GM18868 (cell line): ENCODE measurements around the gene ABCC3.
"Not testable (repeated sequence)": the region's sequence is repeated elsewhere in the genome, so short reads cannot be mapped to it uniquely, and the experiment has no call there.

Source experiments
- ATAC-seq: cut with Tn5 transposase; IDR thresholded peaks from one replicate; pipeline ENCODE4 v1.9.1; 2021; ENCODE audit warnings: mild to moderate bottlenecking, moderate library complexity; ENCODE audit not compliant: unreplicated experiment

ABCC3 gene

DNA sequence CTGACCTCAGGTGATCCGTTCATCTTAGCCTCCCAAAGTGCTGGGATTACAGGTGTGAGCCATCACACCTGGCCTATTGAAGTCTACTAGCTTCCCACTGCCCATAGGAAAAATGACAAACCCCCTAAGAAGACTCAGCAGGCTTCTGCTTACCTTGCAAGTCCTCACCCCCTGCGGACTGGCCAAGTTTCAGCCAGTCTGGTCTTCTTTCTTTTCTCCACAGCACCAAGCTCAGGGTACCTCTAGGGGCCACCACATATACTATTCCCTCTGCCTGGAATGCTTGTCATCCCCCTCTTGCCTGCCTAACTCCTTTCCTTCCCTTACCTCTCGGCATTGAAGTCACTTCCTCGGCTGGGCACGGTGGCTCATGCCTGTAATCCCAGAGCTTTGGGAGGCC, 31.2 kb downstream of the ABCC3 start:
- no peak for ATAC-seq

DNA sequence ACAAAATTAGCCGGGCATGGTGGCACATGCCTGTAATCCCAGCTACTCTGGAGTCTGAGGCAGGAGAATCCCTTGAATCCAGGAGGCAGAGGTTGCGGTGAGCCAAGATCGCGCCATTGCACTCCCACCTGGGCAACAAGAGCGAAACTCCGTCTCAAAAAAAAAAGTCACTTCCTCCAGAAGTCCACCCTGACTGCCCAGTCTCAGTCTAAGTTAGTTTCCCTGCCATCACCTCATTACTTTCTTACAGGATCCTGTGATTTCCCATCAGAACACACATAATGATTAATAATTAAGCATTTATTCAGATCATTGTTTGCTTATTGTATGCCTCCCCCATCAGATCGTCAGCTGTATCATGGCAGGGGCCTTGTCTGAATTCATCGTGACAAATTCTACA, 31.6 kb downstream of the ABCC3 start:
- ATAC-seq = no peak

DNA sequence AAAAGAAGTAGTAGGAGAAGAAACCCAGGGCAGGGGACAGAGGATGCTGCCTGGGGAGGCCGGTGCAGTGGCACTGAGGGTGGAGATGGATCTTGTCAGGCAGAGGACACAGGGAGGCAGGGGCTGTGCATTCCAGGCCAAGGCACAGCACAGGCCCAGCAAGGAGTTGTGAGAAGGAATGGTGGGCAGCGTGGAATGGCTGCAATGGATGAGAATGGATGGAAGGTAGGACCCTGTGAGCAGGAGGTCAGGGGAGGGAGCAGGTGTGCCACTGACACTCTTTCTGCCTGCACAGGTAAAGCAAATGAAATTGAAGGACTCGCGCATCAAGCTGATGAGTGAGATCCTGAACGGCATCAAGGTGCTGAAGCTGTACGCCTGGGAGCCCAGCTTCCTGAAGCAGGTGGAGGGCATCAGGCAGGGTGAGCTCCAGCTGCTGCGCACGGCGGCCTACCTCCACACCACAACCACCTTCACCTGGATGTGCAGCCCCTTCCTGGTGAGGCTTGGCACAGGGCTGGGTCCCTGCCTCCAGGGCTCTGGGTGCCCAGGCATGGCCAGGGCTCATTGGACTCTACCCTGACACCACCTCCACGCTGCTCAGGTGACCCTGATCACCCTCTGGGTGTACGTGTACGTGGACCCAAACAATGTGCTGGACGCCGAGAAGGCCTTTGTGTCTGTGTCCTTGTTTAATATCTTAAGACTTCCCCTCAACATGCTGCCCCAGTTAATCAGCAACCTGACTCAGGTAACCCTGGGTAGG, 32.8 kb downstream of the ABCC3 start:
- ATAC-seq = no peak

DNA sequence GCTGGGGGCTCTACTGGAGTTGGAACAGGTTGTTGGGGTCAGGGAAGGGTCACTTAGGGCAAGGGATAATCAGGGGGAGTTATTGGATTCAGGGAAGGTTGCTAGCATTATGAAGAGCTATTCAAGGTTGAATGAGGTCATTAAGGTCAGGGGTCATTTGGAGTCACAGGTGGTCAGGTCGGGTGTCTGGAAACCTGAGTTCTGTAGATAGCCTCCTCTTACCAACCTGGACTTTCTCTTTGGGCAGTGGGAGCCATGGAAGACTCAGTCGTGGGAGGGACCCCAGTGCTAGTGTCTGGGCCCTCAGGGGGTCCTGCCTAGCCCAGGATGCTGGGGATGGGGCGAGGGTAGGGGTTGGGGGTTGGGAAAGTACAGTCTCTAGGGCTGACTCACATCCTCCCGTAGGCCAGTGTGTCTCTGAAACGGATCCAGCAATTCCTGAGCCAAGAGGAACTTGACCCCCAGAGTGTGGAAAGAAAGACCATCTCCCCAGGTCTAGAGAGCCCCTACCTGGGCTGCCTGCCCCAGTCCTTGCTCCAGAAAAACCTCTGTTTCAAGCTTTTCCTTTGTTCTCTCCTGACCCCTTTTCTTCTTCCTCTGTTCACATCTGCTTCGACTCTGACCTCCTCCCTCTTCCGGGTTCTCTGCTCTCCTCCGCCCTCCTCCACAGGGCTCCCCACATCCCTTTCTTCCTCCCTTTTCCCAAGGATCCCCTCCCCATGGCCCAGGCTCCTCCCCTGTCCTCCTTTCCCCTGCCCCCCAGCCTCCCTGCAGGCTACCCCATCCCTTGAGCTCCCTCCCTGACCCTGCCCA, 33.5 kb downstream of the ABCC3 start:
- ATAC-seq = no peak

DNA sequence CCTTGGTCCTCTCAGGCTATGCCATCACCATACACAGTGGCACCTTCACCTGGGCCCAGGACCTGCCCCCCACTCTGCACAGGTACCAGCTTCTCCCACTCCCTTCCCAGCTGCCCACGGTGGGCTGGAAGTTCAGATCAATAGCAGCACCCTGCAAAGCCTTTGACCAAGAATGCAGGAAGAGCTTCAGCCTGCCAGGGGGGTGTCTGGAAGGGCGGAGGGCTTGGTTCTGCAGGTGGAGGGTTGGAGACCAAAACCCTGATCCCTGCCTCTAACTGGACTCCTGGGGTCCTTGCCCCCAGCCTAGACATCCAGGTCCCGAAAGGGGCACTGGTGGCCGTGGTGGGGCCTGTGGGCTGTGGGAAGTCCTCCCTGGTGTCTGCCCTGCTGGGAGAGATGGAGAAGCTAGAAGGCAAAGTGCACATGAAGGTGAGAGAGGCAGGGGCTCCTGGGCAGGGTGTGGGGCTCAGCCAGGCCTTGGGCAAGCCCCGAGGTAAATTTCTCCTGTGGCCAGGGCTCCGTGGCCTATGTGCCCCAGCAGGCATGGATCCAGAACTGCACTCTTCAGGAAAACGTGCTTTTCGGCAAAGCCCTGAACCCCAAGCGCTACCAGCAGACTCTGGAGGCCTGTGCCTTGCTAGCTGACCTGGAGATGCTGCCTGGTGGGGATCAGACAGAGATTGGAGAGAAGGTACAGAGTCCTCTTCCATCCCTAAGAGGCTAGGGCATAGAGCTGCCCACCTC, 34.3 kb downstream of the ABCC3 start:
- ATAC-seq = no peak

DNA sequence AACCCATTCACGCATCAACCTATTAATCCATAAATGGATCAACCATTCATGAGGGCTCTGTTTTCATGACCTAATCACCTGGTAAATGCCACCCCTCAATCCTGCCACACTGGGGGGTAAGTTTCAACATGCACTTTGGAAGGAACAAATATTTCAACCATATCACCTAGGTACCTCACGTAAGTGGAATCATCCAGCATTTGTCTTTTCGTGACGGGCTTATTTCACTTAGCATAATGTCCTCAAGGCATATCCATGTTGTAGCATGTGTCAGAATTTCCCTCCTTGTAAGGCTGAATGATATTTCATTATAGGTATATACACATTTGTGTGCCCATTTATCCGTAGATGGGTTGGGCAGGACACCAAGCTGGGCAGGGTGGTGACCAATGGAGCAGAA, 37.4 kb downstream of the ABCC3 start:
- ATAC-seq = no peak

DNA sequence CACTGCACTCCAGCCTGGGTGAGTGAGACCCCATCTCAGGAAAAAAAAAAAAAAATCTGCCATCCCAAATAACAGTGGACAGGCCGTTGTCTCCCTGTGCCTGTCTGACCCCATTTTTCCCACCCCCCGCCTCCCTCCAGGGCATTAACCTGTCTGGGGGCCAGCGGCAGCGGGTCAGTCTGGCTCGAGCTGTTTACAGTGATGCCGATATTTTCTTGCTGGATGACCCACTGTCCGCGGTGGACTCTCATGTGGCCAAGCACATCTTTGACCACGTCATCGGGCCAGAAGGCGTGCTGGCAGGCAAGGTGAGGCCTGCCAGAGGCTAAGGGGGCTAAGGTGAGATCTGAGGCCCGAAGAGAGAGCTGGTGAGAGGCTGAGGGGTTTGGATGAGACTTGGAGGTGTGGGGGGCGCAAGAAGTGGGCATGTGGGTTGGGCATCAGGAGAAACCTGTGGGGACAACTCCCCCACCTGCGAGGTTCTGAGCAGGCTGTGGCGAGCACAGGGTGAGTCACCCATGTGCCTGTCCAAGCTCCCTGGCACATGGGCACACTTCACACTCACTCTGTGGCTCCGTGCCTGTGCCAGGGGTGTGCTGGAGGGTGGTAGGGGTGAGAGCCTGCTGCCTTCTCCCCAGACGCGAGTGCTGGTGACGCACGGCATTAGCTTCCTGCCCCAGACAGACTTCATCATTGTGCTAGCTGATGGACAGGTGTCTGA, 38.3 kb downstream of the ABCC3 start:
- no peak for ATAC-seq

DNA sequence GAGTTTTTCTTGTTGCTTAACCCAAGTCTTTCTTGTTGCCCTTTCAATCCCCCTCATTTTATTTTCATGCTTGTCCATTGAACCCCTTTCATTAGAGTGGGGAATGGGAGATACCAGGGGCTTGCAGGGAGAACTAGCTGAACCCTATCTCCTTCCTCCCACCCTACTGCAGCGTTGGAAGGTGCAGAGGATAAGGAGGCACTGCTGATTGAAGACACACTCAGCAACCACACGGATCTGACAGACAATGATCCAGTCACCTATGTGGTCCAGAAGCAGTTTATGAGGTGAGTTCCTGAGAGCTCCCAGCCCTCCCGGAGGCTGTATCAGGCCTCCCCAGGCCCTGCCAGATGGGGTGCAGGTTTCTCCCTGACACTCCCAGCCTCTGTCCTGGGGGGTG, 40.5 kb downstream of the ABCC3 start:
- ATAC-seq = no peak

DNA sequence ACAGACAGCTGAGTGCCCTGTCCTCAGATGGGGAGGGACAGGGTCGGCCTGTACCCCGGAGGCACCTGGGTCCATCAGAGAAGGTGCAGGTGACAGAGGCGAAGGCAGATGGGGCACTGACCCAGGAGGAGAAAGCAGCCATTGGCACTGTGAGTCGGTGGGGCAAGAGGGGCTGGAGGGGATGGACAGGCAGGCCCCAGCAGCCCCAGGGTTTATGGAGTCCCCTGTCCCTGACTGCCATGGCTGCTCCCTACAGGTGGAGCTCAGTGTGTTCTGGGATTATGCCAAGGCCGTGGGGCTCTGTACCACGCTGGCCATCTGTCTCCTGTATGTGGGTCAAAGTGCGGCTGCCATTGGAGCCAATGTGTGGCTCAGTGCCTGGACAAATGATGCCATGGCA, 40.9 kb downstream of the ABCC3 start:
- no peak for ATAC-seq

DNA sequence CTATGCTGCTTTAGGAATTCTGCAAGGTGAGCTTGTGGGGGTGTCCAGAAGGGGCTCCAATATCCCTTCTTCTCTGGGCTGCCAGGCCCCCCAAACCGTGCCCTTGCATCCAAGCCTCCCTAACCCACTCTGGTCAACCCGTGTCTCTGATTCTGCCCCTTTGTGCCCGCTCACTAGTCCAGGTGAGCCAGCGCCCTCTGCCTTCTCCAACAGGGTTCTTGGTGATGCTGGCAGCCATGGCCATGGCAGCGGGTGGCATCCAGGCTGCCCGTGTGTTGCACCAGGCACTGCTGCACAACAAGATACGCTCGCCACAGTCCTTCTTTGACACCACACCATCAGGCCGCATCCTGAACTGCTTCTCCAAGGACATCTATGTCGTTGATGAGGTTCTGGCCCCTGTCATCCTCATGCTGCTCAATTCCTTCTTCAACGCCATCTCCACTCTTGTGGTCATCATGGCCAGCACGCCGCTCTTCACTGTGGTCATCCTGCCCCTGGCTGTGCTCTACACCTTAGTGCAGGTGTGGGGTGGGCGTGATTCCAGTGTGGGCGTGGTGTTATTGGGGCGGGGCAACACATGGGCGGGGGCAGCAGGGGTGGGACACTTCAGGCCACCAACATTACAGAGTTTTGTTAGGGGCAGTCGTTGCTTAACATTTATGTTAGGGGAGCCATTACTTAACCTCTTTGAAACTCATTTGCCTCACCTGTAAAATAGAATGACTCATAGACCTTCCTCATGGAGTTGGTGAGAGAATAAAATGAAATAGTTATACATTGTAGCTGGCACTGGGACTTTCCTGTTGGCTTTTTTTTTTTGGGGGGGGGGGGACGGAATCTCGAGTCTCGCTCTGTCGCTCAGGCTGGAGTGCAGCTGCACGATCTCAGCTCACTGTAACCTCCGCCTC, 41.6 kb downstream of the ABCC3 start:
- no peak for ATAC-seq

DNA sequence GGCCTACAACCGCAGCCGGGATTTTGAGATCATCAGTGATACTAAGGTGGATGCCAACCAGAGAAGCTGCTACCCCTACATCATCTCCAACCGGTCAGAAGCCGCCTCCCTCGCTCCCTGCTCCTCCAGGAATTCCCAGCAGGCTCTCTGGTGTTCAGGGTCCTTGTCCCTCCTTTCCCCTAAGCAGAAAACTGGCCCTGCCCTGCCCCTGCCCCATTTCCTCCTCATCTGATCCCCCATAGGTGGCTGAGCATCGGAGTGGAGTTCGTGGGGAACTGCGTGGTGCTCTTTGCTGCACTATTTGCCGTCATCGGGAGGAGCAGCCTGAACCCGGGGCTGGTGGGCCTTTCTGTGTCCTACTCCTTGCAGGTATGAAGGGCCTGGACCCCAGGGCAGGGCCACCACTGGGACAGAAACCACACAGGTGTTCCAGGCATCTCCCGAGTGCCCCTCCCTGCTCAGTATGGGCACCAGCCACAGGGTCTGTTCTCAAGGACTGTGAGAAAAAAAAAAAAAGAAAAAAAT, 43.2 kb downstream of the ABCC3 start:
- ATAC-seq = no peak

DNA sequence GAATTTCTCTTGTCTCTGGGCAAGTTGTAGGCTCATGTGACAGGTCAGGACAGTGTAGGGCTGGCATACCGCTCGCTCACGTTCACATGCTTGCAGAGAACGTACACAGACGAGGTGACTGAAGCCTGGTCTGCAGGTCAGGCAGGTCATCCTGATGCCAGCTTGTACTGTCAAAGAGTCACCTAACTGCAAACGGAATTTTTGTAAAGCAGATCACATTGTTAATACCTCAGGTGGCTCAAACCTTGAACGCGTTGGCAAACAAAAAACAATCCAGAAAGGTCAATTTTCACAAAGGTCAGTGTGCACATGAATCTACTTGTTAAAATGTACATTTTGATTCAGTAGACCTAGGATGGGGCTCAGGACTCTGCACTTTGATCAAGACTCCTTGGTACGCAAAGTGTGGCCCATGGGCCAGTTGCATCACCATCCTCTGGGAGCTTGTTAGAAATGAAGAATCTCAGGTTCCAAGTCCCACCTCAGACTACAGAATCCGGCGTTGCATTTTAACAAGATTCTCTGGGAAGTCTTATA, 44.4 kb downstream of the ABCC3 start:
- ATAC-seq = no peak

DNA sequence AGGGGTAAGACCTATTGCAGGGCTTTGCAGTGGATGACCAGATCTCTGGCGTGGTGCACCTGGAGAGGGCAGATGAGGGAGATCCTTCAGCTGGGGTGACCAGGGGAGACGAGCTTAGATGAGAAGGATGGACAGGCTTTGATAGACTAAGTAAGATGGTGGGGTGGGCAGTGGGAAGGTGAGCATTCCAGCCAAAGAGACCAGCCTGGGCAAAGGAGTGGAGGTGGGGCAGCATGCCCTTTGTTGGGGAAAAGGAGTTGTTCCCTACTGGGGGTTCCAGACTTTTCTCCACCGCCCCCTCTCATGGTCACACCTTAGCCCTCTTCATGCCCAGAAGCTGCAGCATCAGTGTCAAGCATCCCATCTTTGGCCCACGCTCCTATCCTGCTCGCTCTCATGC, 45.4 kb downstream of the ABCC3 start:
- no peak for ATAC-seq

DNA sequence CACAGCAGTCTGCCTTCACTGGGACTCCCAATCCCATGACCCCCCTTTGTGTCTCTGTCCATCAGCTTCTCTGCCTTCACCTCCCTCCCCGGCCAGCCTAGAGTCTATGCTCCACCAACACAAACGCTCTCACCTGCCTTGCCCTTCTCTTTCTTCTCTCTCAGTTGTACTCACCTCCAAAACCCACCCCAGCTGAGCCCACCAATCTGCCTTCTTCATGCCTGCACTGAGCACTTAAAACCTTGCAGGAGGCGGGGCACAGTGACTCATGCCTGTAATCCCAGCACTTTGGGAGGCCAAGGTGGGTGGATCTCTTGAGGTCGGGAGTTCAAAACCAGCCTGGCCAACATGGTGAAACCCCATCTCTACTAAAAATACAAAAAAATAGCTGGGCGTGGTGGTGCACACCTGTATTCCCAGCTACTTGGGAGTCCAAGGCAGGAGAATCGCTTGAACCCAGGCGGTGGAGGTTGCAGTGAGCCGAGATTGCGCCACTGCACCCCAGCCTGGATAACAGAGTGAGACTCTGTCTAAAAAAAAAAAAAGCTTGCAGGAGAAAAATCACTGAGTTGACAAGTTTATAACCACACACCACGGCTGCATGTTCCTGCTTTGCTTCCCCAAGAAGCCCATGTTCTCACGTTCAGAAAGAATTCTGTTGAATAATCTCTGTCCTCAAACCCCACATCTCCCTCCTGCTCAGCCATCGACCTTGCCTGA, 46.0 kb downstream of the ABCC3 start:
- not testable (repeated sequence) for ATAC-seq

DNA sequence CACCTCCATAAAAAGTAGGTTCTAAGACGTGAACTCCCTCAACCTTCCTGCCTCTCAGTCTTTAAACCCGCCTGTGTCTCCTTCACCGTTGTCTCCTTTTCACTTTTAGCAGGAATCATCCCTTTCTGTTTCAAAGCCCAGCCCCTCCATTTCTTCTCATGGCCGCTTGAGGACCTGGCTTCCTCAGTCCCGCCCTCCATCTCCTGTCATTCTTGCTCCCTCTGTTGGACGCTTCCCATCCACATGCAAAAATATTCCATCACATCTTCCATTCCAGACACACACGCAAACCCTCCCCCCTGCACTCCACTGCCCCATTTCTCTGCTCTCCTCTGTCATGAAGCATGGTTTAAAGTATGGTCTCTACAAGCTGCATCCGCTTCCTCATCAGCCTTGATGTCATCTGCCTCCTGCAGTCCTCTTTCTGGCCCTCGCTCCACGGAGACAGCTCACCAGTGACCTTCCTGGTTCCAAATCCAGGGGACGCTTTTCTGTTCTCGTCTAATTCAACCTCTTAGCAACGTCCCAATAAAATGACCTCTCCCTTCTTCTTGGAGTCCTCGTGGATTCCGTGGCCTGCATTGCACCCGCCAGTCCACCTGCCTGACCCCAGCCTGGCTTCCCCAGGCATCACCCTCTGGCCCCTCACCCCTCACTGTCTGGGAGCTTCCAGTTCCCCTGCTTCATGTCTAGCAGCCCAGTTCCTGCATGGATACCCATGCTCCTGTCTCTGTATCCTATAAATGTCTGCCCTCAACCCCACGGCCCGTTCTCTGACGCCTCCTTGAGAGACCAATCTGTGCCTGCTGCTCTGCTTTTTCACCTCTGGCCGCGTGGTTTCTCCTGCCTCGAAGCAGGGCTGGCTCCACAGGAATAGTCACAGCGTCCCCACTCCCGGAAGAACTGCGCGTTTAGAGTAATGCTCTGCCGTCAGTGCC, 46.9 kb downstream of the ABCC3 start:
- no peak for ATAC-seq

DNA sequence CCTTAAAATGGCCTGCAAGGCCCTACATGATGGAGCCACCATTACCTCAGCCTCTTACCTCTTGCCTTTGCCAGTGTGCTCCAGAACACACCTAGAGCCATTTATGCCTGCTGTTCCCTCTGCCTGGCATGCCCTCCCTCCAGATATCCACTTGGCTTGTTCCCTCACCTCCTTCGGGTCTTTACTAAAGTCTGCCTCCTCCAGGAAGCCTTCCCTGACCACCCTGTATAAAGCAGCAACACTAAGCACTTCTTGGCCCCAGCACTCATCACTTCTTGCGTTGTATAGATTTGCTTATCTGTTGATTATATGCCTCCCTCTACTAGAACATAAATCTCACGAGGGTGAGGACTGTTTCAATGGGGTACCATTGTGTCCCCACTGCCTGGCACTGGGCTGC, 47.8 kb downstream of the ABCC3 start:
- no peak for ATAC-seq

DNA sequence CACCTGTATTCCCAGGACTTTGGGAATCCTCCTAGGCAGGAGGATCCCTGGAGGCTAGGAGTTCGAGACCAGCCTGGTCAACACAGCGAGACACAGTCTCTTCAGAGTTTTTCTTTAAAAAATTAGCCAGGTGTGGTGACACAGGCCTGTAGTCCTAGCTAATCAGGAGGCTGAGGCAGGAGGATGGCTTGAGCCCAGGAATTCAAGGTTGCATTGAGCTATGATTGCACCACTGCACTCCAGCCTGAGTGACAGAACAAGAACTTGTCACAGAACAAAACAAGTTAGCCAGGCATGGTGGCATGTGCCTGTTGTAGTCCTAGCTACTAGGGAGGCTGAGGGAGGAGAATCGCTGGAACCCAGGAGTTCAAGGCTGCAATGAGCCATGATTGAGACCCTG, 48.3 kb downstream of the ABCC3 start:
- no peak for ATAC-seq
